K562 (cell line): ENCODE measurements around the gene SLC25A26. TPM values are rescaled to one million over a fixed set of nuclear protein-coding genes. Genes with fewer than 3 reads are reported as not detected.

Experiments used
- ATAC-seq: fragments of 200-7000 bp; cut with Tn5 transposase; 3 replicates; pipeline ENCODE4 v1.9.1; 2020; ENCODE audit warnings: moderate library complexity
- BruUV-seq: library from RNA; stranded (reverse); fragments of 400-500 nt; replicated peaks from 2 replicates; lab custom pipeline; 2021; lab: Mats Ljungman, UMichigan
- CTCF ChIA-PET: fragments of 300-600 bp; formaldehyde crosslinking; extraction: SDS; loops from one replicate; lab custom pipeline; 2021; ENCODE audit warnings: low intra/inter-chr PET ratio; lab: Yijun Ruan, JAX
- POLR2A ChIA-PET: fragments of 300-600, 350-650 bp; sonication (Branson Sonifier 250); formaldehyde crosslinking; extraction: SDS; loops from one replicate; lab custom pipeline; 2021; ENCODE audit warnings: antibody characterized with exemption, inconsistent platforms; lab: Yijun Ruan, JAX
- DNase-seq, 4 experiments: peaks; one replicate each; pipeline versions ENCODE4 v3.0.0 to v3.0.0-alpha.2; 2011 to 2018; ENCODE audit warnings: low spot score in 3 of 4, mixed read lengths in 3 of 4; ENCODE audit errors: extremely low read depth in 1 of 4
- FAIRE-seq: peaks from 2 replicates; lab custom pipeline; 2011; peaks lifted over from hg19 to GRCh38; lab: Jason Lieb, UNC
- H2AFZ ChIP-seq: 2 replicates; pipeline ENCODE4 v1.6.0; 2011; ENCODE audit warnings: low read depth, low read length, control low read depth, inconsistent platforms
- H3K27ac ChIP-seq: fragments of 200-600 bp; 3 replicates; pipeline ENCODE4 v1.8.0; 2011; ENCODE audit warnings: low read depth, mild to moderate bottlenecking, control low read depth, inconsistent platforms, low read length, moderate library complexity, mixed read lengths; ENCODE audit errors: extremely low read depth
- H3K27me3 ChIP-seq, 2 experiments: fragments of 300-600 bp in 1 of 2; 2 replicates in 1 of 2; 3 replicates in 1 of 2; pipeline versions ENCODE4 v1.6.0 to v1.8.0; 2011; ENCODE audit warnings: inconsistent platforms in 2 of 2, low read length in 2 of 2, mild to moderate bottlenecking in 1 of 2, mixed read lengths in 1 of 2, moderate library complexity in 1 of 2; ENCODE audit not compliant: control insufficient read depth in 2 of 2, insufficient read depth in 2 of 2
- H3K36me3 ChIP-seq: fragments of 300-600 bp; 3 replicates; pipeline ENCODE4 v1.8.0; 2011; ENCODE audit warnings: mild to moderate bottlenecking, low read length, inconsistent platforms; ENCODE audit not compliant: control insufficient read depth, insufficient read depth
- H3K4me1 ChIP-seq, 2 experiments: fragments of 200-600 bp in 1 of 2; replicated peaks in 1 of 2; 2 replicates in 1 of 2; 3 replicates in 1 of 2; pipeline versions ENCODE4 v1.5.1 to v1.8.0; 2011; ENCODE audit warnings: inconsistent platforms in 2 of 2, low read length in 2 of 2, mild to moderate bottlenecking in 1 of 2, mixed read lengths in 1 of 2, moderate library complexity in 1 of 2; ENCODE audit not compliant: control insufficient read depth in 2 of 2, insufficient read depth in 2 of 2
- H3K4me2 ChIP-seq: 2 replicates; pipeline ENCODE4 v1.6.1; 2011; ENCODE audit warnings: low read length, control low read depth, inconsistent platforms, mixed read lengths; ENCODE audit not compliant: insufficient read depth
- H3K4me3 ChIP-seq: fragments of 200-600 bp; sonication (generic), shearing (Covaris generic); 2 replicates; pipeline ENCODE4 v1.5.1; 2016; ENCODE audit warnings: control low read depth, inconsistent platforms
- H3K79me2 ChIP-seq: fragments of 200-600 bp; 3 replicates; pipeline ENCODE4 v1.8.0; 2011; ENCODE audit warnings: low read length, inconsistent platforms; ENCODE audit not compliant: control insufficient read depth, insufficient read depth
- H3K9ac ChIP-seq, 2 experiments: 2 replicates each; pipeline versions ENCODE4 v1.6.0 to v1.6.1; 2011; ENCODE audit warnings: low read depth in 2 of 2, low read length in 2 of 2, control low read depth in 1 of 2, inconsistent platforms in 1 of 2, mild to moderate bottlenecking in 1 of 2, mixed read lengths in 1 of 2; ENCODE audit not compliant: insufficient read depth in 1 of 2
- H3K9me1 ChIP-seq: one replicate; pipeline ENCODE4 v1.6.0; 2011; ENCODE audit warnings: inconsistent platforms, mild to moderate bottlenecking, low read length, moderate library complexity; ENCODE audit not compliant: control insufficient read depth, insufficient read depth
- H3K9me3 ChIP-seq: replicated peaks from 2 replicates; pipeline ENCODE4 v1.5.1; 2011; ENCODE audit warnings: low read depth, low read length, inconsistent platforms; ENCODE audit not compliant: control insufficient read depth, insufficient read depth
- H4K20me1 ChIP-seq: replicated peaks from 2 replicates; pipeline ENCODE4 v1.6.1; 2011; ENCODE audit warnings: low read length, inconsistent platforms, mixed read lengths; ENCODE audit not compliant: control insufficient read depth, insufficient read depth
- BACH1 ChIP-seq: fragments of 200-800 bp; sonication (Bioruptor generic); IDR thresholded peaks from 2 replicates; pipeline ENCODE4 v1.6.1; 2016; ENCODE audit warnings: missing genetic modification characterization, missing compliant biosample characterization
- BDP1 ChIP-seq: IDR thresholded peaks from 3 replicates; pipeline ENCODE4 v1.6.1; 2011; ENCODE audit not compliant: insufficient read length, insufficient read depth
- CREBBP ChIP-seq: IDR thresholded peaks from one replicate; pipeline ENCODE4 v1.6.1; 2012; ENCODE audit warnings: low read depth, mild to moderate bottlenecking, control low read depth, inconsistent platforms, low read length
- ELF1 ChIP-seq: fragments of 200-800 bp; sonication (Bioruptor generic); IDR thresholded peaks from 2 replicates; pipeline ENCODE4 v1.6.1; 2016; ENCODE audit warnings: missing genetic modification characterization, missing compliant biosample characterization
- HMBOX1 ChIP-seq: sonication (generic); IDR thresholded peaks from 2 replicates; pipeline ENCODE4 v1.6.1; 2016
- JUNB ChIP-seq: fragments of 450-650 bp; formaldehyde crosslinking; conservative IDR thresholded peaks from 2 replicates; pipeline ENCODE4 v1.4.0; 2020; ENCODE audit warnings: mild to moderate bottlenecking
- MYBL2 ChIP-seq, 2 experiments: fragments of 450-650 bp in 1 of 2; sonication (generic) in 1 of 2; formaldehyde crosslinking in 1 of 2; IDR thresholded peaks; 2 replicates each; pipeline versions ENCODE4 v1.6.1 to v1.8.1; 2017 to 2022; ENCODE audit warnings: borderline replicate concordance in 1 of 2, inconsistent platforms in 1 of 2, low read depth in 1 of 2, mild to moderate bottlenecking in 1 of 2, missing genetic modification reagents in 1 of 2, moderate library complexity in 1 of 2
- NR2F6 ChIP-seq: fragments of 450-650 bp; formaldehyde crosslinking; IDR thresholded peaks from 2 replicates; pipeline ENCODE4 v1.4.0; 2020; ENCODE audit warnings: mild to moderate bottlenecking
- PTBP1 ChIP-seq: fragments of 200-400 bp; formaldehyde crosslinking; IDR thresholded peaks from 2 replicates; pipeline ENCODE4 v1.6.1; 2017; ENCODE audit warnings: low read depth, low read length
- RCOR1 ChIP-seq, 2 experiments: IDR thresholded peaks; 2 replicates each; pipeline ENCODE4 v1.6.1; 2012; ENCODE audit warnings: low read depth in 2 of 2, low read length in 2 of 2, borderline replicate concordance in 1 of 2, improper control_type of control experiment in 1 of 2
- THAP12 ChIP-seq: fragments of 250-450 bp; sonication (Bioruptor Pico); IDR thresholded peaks from 2 replicates; pipeline ENCODE4 v1.9.0; 2021; ENCODE audit warnings: mild to moderate bottlenecking, inconsistent platforms
- ZC3H8 ChIP-seq: fragments of 450-650 bp; IDR thresholded peaks from 2 replicates; pipeline ENCODE4 v1.6.1; 2017
- ZNF263 ChIP-seq: sonication (generic); formaldehyde crosslinking; IDR thresholded peaks from 2 replicates; pipeline ENCODE4 v1.8.0; 2022; ENCODE audit warnings: mild to moderate bottlenecking, missing genetic modification reagents, borderline replicate concordance
- ZNF445 ChIP-seq: fragments of 250-450 bp; sonication (Bioruptor Pico); IDR thresholded peaks from 2 replicates; pipeline ENCODE4 v1.4.0; 2020; ENCODE audit warnings: low read depth, mild to moderate bottlenecking, moderate library complexity
- ZNF740 ChIP-seq, 3 experiments: fragments of 200-800 bp in 1 of 3; sonication (Bioruptor generic) in 1 of 3; sonication (generic) in 1 of 3; formaldehyde crosslinking in 1 of 3; IDR thresholded peaks; 2 replicates each; pipeline versions ENCODE4 v1.6.1 to v1.8.0; 2016 to 2022; ENCODE audit warnings: mild to moderate bottlenecking in 2 of 3, missing compliant biosample characterization in 2 of 3, missing genetic modification characterization in 2 of 3, missing genetic modification reagents in 1 of 3
- WGBS: fragments of 100-300 bp; shearing (Covaris generic); methylation state at CpG from one replicate; pipeline ENCODE4 v1.1.6; 2016; ENCODE audit warnings: low coverage, mixed read lengths; ENCODE audit not compliant: insufficient coverage; ENCODE audit errors: missing lambda C conversion rate; 5-methylcytosine and 5-hydroxymethylcytosine counted together
- in situ Hi-C: fragments of 300-500 bp; cut with MboI; formaldehyde crosslinking; loops from 4 replicates; pipeline ENCODE4 v1.15.0; 2018; ENCODE audit warnings: inconsistent platforms, mixed read lengths
- intact Hi-C: fragments of 100-400 bp; cut with micrococcal nuclease; formaldehyde crosslinking; loops from 2 replicates; pipeline ENCODE4 v1.14.2; 2022
- polyA plus RNA-seq, 8 experiments: library from polyadenylated mRNA; depleted of rRNA in 4 of 8; stranded (reverse) in 5 of 8; unstranded in 3 of 8; fragments of >200 nt; fragmentation: Nextera tagmentation in 2 of 8; fragmentation: Illumina TruSeq in 1 of 8; extraction: Ambion mirVana in 2 of 8; extraction: Trizol in 1 of 8; gene quantifications; 2 replicates each; pipeline versions ENCODE4 v1.2.1 to v1.2.3, GENCODE V29; 2011 to 2014; ENCODE audit warnings: inconsistent platforms in 1 of 8, missing spikeins in 1 of 8
- total RNA-seq, 7 experiments: library from RNA; depleted of rRNA in 6 of 7; stranded (reverse); fragments of >200 nt in 6 of 7; fragmentation: Illumina TruSeq in 2 of 7; extraction: Trizol in 2 of 7; gene quantifications; 2 replicates each; pipeline versions ENCODE4 v1.2.1 to v1.2.3, GENCODE V29; 2011 to 2021; ENCODE audit warnings: low replicate concordance in 1 of 7

The SLC25A26 gene
- total and polyA plus RNA-seq, 9 of the 15 experiments (the other 6 are each of a cell fraction or from before 2014, with no cell fraction given): 7.2 to 29.1 (median 12.6) TPM

- TF ChIP-seq THAP12 (CRISPR knock-in tag): no peak
- no peak for TF ChIP-seq ZC3H8
- TF ChIP-seq RCOR1 (IDR thresholded peaks at IDR 0.05; ENCODE audit: borderline replicate concordance in 1 of 2, low read depth in 2 of 2, low read length in 2 of 2): no peak
- no peak for TF ChIP-seq JUNB (CRISPR knock-in tag)
Measured at GRCh38 chr3:66418475-66418931, 197.7 kb downstream of the SLC25A26 start (continued).

GRCh38 chr3:66419036-66419435 is 198.2 kb downstream of the SLC25A26 start:
- H4K20me1 ChIP-seq: no peaks in the 10 kb centered on the region; the same call in 1 of the 2 replicates
- no peak for FAIRE-seq
- POLR2A ChIA-PET: no interaction called here
- intact Hi-C loops (no loop called here), in situ Hi-C loops (no loop called here)
- H3K9me3 ChIP-seq: no peaks in the 10 kb centered on the region
- BruUV-seq: no TSS peak
- no peak overlapping the region for H3K27ac ChIP-seq
- H3K4me3 ChIP-seq: no peak overlapping the region
- DNase-seq: no peak
- CTCF ChIA-PET: no interaction called here
- H3K4me1 ChIP-seq: no peaks in the 10 kb centered on the region
- WGBS: 0% methylated on average over 6 of the region's 14 CpGs
- H3K9ac ChIP-seq: no peak overlapping the region
- H2AFZ ChIP-seq: no peak overlapping the region
- H3K9me1 ChIP-seq: no peaks in the 10 kb centered on the region
- H3K36me3 ChIP-seq: no peaks in the 10 kb centered on the region
- peaks cover 0 to 26% of the 10 kb centered on the region in 2 experiments; a peak in 3 of 5 replicates for H3K27me3 ChIP-seq
- H3K79me2 ChIP-seq: no peaks in the 10 kb centered on the region
- H3K4me2 ChIP-seq: no peak overlapping the region
- no peak for ATAC-seq
- TF ChIP-seq ZNF740 (CRISPR knock-in tag; IDR thresholded peaks at IDR 0.05) (no peak), ZNF740 (tag; IDR thresholded peaks at IDR 0.05) (no peak), ZNF445 (no peak), ZNF263 (no peak), NR2F6 (no peak), BACH1 (tag) (no peak), ELF1 (tag) (no peak), PTBP1 (no peak), CREBBP (no peak), MYBL2 (IDR thresholded peaks at IDR 0.05; ENCODE audit: low read depth) (no peak), MYBL2 (CRISPR knock-in tag; IDR thresholded peaks at IDR 0.05; ENCODE audit: borderline replicate concordance) (no peak), BDP1 (no peak), HMBOX1 (no peak)
